Hepatocyte (in vitro differentiated cells): ENCODE results near the gene OR2H1. TPM values are rescaled to one million over a fixed set of nuclear protein-coding genes. Genes with fewer than 3 reads are reported as not detected.

Experiments used
- DNase-seq: peaks from one replicate; pipeline ENCODE4 v3.0.0-alpha.2; 2016; ENCODE audit warnings: low spot score
- H2AFZ ChIP-seq: fragments of 200-600 bp; sonication (generic); 2 replicates; pipeline ENCODE4 v1.6.0; 2016; ENCODE audit warnings: antibody characterized with exemption, mild to moderate bottlenecking
- H3K27ac ChIP-seq: fragments of 200-600 bp; sonication (generic); 2 replicates; pipeline ENCODE4 v1.5.1; 2016; ENCODE audit warnings: mild to moderate bottlenecking
- H3K27me3 ChIP-seq: fragments of 200-600 bp; sonication (generic); 2 replicates; pipeline ENCODE4 v1.6.1; 2016
- H3K36me3 ChIP-seq: fragments of 200-600 bp; sonication (generic); replicated peaks from 2 replicates; pipeline ENCODE4 v1.5.1; 2016; ENCODE audit warnings: low read depth; ENCODE audit not compliant: insufficient read depth
- H3K4me1 ChIP-seq: fragments of 200-600 bp; sonication (generic); 2 replicates; pipeline ENCODE4 v1.5.1; 2016; ENCODE audit warnings: mild to moderate bottlenecking, moderate library complexity; ENCODE audit not compliant: insufficient read depth
- H3K4me2 ChIP-seq: fragments of 200-600 bp; sonication (generic); 2 replicates; pipeline ENCODE4 v1.6.0; 2016
- H3K4me3 ChIP-seq: fragments of 200-600 bp; sonication (generic); 2 replicates; pipeline ENCODE4 v1.5.1; 2016; ENCODE audit warnings: mild to moderate bottlenecking
- H3K79me2 ChIP-seq: fragments of 200-600 bp; sonication (generic); 2 replicates; pipeline ENCODE4 v1.6.0; 2017; ENCODE audit warnings: mild to moderate bottlenecking
- H3K9me2 ChIP-seq: fragments of 200-600 bp; sonication (generic); replicated peaks from 2 replicates; pipeline ENCODE4 v1.6.0; 2017; ENCODE audit warnings: mild to moderate bottlenecking; ENCODE audit not compliant: insufficient read depth
- H3K9me3 ChIP-seq: fragments of 200-600 bp; sonication (generic); 2 replicates; pipeline ENCODE4 v1.5.1; 2016; ENCODE audit warnings: low read depth, mild to moderate bottlenecking
- H4K20me1 ChIP-seq: fragments of 200-600 bp; sonication (generic); 2 replicates; pipeline ENCODE4 v1.6.0; 2016; ENCODE audit warnings: mild to moderate bottlenecking; ENCODE audit not compliant: insufficient read depth, poor library complexity, severe bottlenecking
- EZH2 ChIP-seq: fragments of 200-600 bp; sonication (generic); IDR thresholded peaks from 2 replicates; pipeline ENCODE4 v1.6.1; 2016; ENCODE audit warnings: antibody characterized with exemption, mild to moderate bottlenecking, borderline replicate concordance
- EZH2phosphoT487 ChIP-seq: fragments of 200-600 bp; sonication (generic); IDR thresholded peaks from one replicate; pipeline ENCODE4 v1.6.1; 2018; ENCODE audit warnings: antibody characterized with exemption, mild to moderate bottlenecking, low read depth, moderate library complexity; ENCODE audit not compliant: unreplicated experiment, severe bottlenecking
- WGBS: methylation state at CpG from one replicate; pipeline ENCODE4 v1.1.6; 2016; ENCODE audit warnings: low lambda C conversion rate; ENCODE audit errors: missing lambda C conversion rate; 5-methylcytosine and 5-hydroxymethylcytosine counted together
- polyA plus RNA-seq: library from polyadenylated mRNA; unstranded; fragments of >200 nt; fragmentation: Nextera tagmentation; extraction: Ambion mirVana; gene quantifications from 2 replicates; pipeline ENCODE4 v1.2.1, GENCODE V29; 2016
- total RNA-seq: library from RNA; depleted of rRNA; stranded (reverse); fragments of >200 nt; gene quantifications from 2 replicates; pipeline ENCODE4 v1.2.3, GENCODE V29; 2014
- TF ChIP-seq, protein P1 (sequence below): fragments of 200-600 bp; sonication (generic); IDR thresholded peaks from 2 replicates; pipeline ENCODE4 v1.5.1; 2016; ENCODE audit warnings: antibody characterized with exemption, mild to moderate bottlenecking; ENCODE audit not compliant: poor library complexity

Gene OR2H1
- total and polyA plus RNA-seq, 2 experiments from 2014 or later, result not detected

DNA sequence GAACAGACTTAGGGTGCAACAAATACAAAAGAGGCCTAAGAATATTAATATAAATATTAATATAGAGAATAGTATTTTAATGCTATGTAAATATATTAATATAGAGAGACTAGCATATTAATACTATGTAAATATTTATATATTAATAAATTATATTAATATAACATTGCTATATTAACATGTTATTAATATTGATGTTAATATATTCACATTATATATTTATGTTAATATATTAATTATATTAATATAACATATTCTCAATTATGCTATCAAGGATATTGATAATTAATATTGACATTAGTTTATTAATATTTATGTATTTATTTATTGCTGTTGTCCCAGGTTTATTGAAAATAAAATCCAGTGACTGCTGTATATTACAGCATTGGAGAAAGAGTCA is 31.9 kb downstream of the OR2H1 start:
- H4K20me1 ChIP-seq, result no peaks in the 10 kb centered on the region
- H2AFZ ChIP-seq, result no peak overlapping the region
- H3K9me2 ChIP-seq, result no peaks in the 10 kb centered on the region
- no peak for DNase-seq
- TF ChIP-seq EZH2, result no peak
- no peak for TF ChIP-seq EZH2phosphoT487
- TF ChIP-seq, protein P1, sequence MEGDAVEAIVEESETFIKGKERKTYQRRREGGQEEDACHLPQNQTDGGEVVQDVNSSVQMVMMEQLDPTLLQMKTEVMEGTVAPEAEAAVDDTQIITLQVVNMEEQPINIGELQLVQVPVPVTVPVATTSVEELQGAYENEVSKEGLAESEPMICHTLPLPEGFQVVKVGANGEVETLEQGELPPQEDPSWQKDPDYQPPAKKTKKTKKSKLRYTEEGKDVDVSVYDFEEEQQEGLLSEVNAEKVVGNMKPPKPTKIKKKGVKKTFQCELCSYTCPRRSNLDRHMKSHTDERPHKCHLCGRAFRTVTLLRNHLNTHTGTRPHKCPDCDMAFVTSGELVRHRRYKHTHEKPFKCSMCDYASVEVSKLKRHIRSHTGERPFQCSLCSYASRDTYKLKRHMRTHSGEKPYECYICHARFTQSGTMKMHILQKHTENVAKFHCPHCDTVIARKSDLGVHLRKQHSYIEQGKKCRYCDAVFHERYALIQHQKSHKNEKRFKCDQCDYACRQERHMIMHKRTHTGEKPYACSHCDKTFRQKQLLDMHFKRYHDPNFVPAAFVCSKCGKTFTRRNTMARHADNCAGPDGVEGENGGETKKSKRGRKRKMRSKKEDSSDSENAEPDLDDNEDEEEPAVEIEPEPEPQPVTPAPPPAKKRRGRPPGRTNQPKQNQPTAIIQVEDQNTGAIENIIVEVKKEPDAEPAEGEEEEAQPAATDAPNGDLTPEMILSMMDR, result no peak
- H3K4me1 ChIP-seq, result no peaks in the 10 kb centered on the region
- H3K27ac ChIP-seq, result no peak overlapping the region
- no peak overlapping the region for H3K4me2 ChIP-seq
- no peaks in the 10 kb centered on the region for H3K79me2 ChIP-seq
- no peaks in the 10 kb centered on the region for H3K27me3 ChIP-seq
- H3K36me3 ChIP-seq, result no peaks in the 10 kb centered on the region
- no peaks in the 10 kb centered on the region for H3K9me3 ChIP-seq
- H3K4me3 ChIP-seq, result no peak overlapping the region

DNA sequence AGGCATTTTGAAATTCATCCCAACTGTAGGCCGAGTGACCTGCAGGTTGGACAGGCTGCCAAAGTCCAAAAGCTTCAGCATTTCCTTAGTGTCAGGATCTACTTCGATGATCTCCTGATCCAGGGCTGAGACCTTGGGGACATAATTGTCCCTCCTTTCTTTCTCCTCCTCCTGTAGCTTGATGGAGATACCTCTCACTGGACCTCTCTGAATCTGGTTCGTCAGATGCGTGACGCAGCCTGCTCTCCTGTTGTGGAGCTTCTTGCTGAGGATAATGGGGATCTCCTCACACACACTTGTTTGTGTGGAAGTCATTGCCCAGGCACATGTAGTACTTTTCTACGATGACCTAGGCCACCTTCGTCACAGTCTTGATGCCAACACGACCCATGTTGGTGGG is 32.3 kb downstream of the OR2H1 start:
- H3K27ac ChIP-seq, result no peak overlapping the region
- H3K27me3 ChIP-seq, result no peaks in the 10 kb centered on the region
- TF ChIP-seq EZH2 (no peak), EZH2phosphoT487 (no peak)
- TF ChIP-seq, protein P1, result no peak
- no peak for DNase-seq
- no peak overlapping the region for H2AFZ ChIP-seq
- no peaks in the 10 kb centered on the region for H3K79me2 ChIP-seq
- WGBS, result 96% methylated on average over 8 of the region's 8 CpGs
- no peaks in the 10 kb centered on the region for H3K36me3 ChIP-seq
- H3K4me1 ChIP-seq, result no peaks in the 10 kb centered on the region
- no peaks in the 10 kb centered on the region for H4K20me1 ChIP-seq
- no peaks in the 10 kb centered on the region for H3K9me3 ChIP-seq
- no peaks in the 10 kb centered on the region for H3K9me2 ChIP-seq
- no peak overlapping the region for H3K4me2 ChIP-seq
- H3K4me3 ChIP-seq, result no peak overlapping the region

DNA sequence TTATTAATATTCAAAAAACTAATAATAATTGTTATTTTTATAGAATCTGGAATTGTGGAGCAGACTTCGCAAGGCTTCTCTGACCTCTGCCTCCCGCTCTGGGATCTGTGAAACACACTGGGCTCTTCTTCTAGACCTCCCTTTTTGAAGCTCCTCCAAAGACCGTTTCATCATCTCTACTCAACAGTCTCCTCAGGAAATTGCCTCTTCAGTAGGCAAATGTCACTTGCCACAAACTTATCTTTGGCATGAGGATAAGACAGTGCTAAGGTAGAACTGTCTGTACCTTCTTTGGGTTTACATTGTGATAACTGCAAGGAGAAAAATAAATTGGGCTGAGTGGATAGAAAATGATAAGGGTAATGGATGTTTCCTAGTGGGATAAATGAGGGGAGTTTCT is 33.1 kb downstream of the OR2H1 start:
- H3K4me2 ChIP-seq, result no peak overlapping the region
- TF ChIP-seq EZH2phosphoT487 (no peak), EZH2 (no peak)
- TF ChIP-seq, protein P1, result no peak
- no peaks in the 10 kb centered on the region for H3K9me3 ChIP-seq
- H2AFZ ChIP-seq, result no peak overlapping the region
- DNase-seq, result no peak
- H3K4me1 ChIP-seq, result no peaks in the 10 kb centered on the region
- H3K36me3 ChIP-seq, result no peaks in the 10 kb centered on the region
- H3K27ac ChIP-seq, result no peak overlapping the region
- H3K79me2 ChIP-seq, result no peaks in the 10 kb centered on the region
- H4K20me1 ChIP-seq, result no peaks in the 10 kb centered on the region
- H3K4me3 ChIP-seq, result no peak overlapping the region
- H3K9me2 ChIP-seq, result no peaks in the 10 kb centered on the region
- 94% methylated on average over 3 of the region's 3 CpGs for WGBS
- no peaks in the 10 kb centered on the region for H3K27me3 ChIP-seq

DNA sequence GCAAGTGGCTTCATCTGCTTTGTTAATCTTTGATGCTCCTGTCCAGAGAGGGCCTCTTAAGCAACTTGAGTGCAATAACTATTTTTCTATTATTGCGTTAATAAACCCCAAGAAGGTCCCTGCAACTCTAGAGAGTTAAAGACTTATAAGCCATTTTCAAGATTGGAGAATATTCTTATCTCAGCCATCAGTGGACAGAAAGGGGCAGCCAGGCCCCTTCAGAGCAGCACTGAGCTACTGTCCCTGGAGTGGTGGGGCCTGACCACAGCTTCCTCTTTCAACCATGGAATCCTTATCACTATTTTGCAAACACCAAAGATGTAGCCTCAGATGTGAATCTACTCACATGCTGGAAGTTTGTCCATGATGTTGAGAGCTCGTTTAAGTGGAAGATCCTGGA is 33.6 kb downstream of the OR2H1 start:
- Histone ChIP-seq H4K20me1 (no peaks in the 10 kb centered on the region), H3K4me1 (no peaks in the 10 kb centered on the region), H3K27me3 (no peaks in the 10 kb centered on the region), H3K9me2 (no peaks in the 10 kb centered on the region), H3K4me3 (no peak overlapping the region), H3K27ac (no peak overlapping the region), H3K79me2 (no peaks in the 10 kb centered on the region), H3K9me3 (no peaks in the 10 kb centered on the region), H3K36me3 (no peaks in the 10 kb centered on the region), H3K4me2 (no peak overlapping the region), H2AFZ (no peak overlapping the region)
- no peak for TF ChIP-seq EZH2
- TF ChIP-seq EZH2phosphoT487, result no peak
- TF ChIP-seq, protein P1, result no peak
- 84% methylated on average over 2 of the region's 2 CpGs for WGBS
- DNase-seq, result no peak
